PC-3 (cell line): ENCODE results near the gene LSMEM2. TPM values are rescaled to one million over a fixed set of nuclear protein-coding genes. Genes with fewer than 3 reads are reported as not detected.
A peak's percentile ranks its signal among the peaks of the same experiment; 100 is the strongest.

Source experiments
- ATAC-seq: fragments of 200-7000 bp; cut with Tn5 transposase; 2 replicates; pipeline ENCODE4 v1.9.1; 2020; ENCODE audit warnings: mild to moderate bottlenecking, moderate library complexity
- BruUV-seq: library from RNA; stranded (reverse); fragments of 400-500 nt; replicated peaks from 2 replicates; lab custom pipeline; 2021; lab: Mats Ljungman, UMichigan
- CTCF ChIA-PET: fragments of 300-600 bp; sonication (Branson Sonifier 250); formaldehyde crosslinking; loops from one replicate; lab custom pipeline; 2022; ENCODE audit warnings: antibody characterized with exemption; lab: Charles Lee
- POLR2A ChIA-PET: fragments of 300-600 bp; sonication (Branson Sonifier 250); formaldehyde crosslinking; loops from one replicate; lab custom pipeline; 2022; ENCODE audit warnings: antibody characterized with exemption; ENCODE audit not compliant: unreplicated experiment; lab: Charles Lee
- DNase-seq: peaks from one replicate; pipeline ENCODE4 v3.0.0-alpha.2; 2015
- H2AFZ ChIP-seq: fragments of 300-600 bp; sonication (generic); 2 replicates; pipeline ENCODE4 v1.6.0; 2016; ENCODE audit warnings: antibody characterized with exemption, low read length
- H3F3A ChIP-seq: fragments of 300-600 bp; sonication (generic); one replicate; pipeline ENCODE4 v1.6.0; 2017; ENCODE audit warnings: antibody characterized with exemption, low read length, control low read depth, mild to moderate bottlenecking; ENCODE audit not compliant: unreplicated experiment
- H3K27ac ChIP-seq: fragments of 300-600 bp; sonication (generic); 2 replicates; pipeline ENCODE4 v1.5.1; 2016; ENCODE audit warnings: mild to moderate bottlenecking, low read length
- H3K27me3 ChIP-seq: fragments of 300-600 bp; sonication (generic); 2 replicates; pipeline ENCODE4 v1.6.1; 2016; ENCODE audit warnings: low read length, mixed read lengths
- H3K36me3 ChIP-seq: fragments of 300-600 bp; sonication (generic); 2 replicates; pipeline ENCODE4 v1.6.1; 2016; ENCODE audit warnings: low read depth, mixed run types, low read length, mixed read lengths
- H3K4me1 ChIP-seq: fragments of 300-600 bp; sonication (generic); 2 replicates; pipeline ENCODE4 v1.5.1; 2016; ENCODE audit warnings: low read length; ENCODE audit not compliant: insufficient read depth
- H3K4me2 ChIP-seq: fragments of 300-600 bp; sonication (generic); 2 replicates; pipeline ENCODE4 v1.6.0; 2016; ENCODE audit warnings: low read length
- H3K4me3 ChIP-seq: fragments of 300-600 bp; sonication (generic); 2 replicates; pipeline ENCODE4 v1.5.1; 2016; ENCODE audit warnings: mild to moderate bottlenecking, low read length, mixed read lengths
- H3K79me2 ChIP-seq: fragments of 300-600 bp; sonication (generic); 2 replicates; pipeline ENCODE4 v1.6.1; 2017; ENCODE audit warnings: low read length, mixed read lengths
- H3K9ac ChIP-seq: fragments of 300-600 bp; sonication (generic); 2 replicates; pipeline ENCODE4 v1.6.0; 2016; ENCODE audit warnings: mild to moderate bottlenecking, low read length
- H3K9me2 ChIP-seq: fragments of 300-600 bp; sonication (generic); replicated peaks from 2 replicates; pipeline ENCODE4 v1.6.1; 2016; ENCODE audit warnings: mixed run types, low read length, mixed read lengths
- H3K9me3 ChIP-seq: fragments of 300-600 bp; sonication (generic); 2 replicates; pipeline ENCODE4 v1.6.1; 2016; ENCODE audit warnings: low read length, mixed read lengths
- H4K20me1 ChIP-seq: fragments of 300-600 bp; sonication (generic); 2 replicates; pipeline ENCODE4 v1.6.1; 2016; ENCODE audit warnings: low read length, mixed read lengths
- EZH2 ChIP-seq: fragments of 300-600 bp; sonication (generic); IDR thresholded peaks from one replicate; pipeline ENCODE4 v1.6.1; 2017; ENCODE audit warnings: antibody characterized with exemption, mild to moderate bottlenecking, low read length; ENCODE audit not compliant: unreplicated experiment
- EZH2phosphoT487 ChIP-seq: fragments of 300-600 bp; sonication (generic); IDR thresholded peaks from 2 replicates; pipeline ENCODE4 v1.6.1; 2018; ENCODE audit warnings: mild to moderate bottlenecking, antibody characterized with exemption, low read length, borderline replicate concordance
- intact Hi-C: fragments of 100-400 bp; cut with micrococcal nuclease; formaldehyde crosslinking; loops from 2 replicates; pipeline ENCODE4 v1.9.0; 2023
- total RNA-seq: library from RNA; depleted of rRNA; stranded (reverse); fragments of >200 nt; gene quantifications from 2 replicates; pipeline ENCODE4 v1.2.3, GENCODE V29; 2014
- TF ChIP-seq, protein P1 (sequence below): fragments of 300-600 bp; sonication (generic); conservative IDR thresholded peaks from 2 replicates; pipeline ENCODE4 v1.5.1; 2017; ENCODE audit warnings: antibody characterized with exemption, low read depth, mild to moderate bottlenecking, low read length

LSMEM2 gene
- total RNA-seq, 1 experiment from 2014 or later: not detected

DNA sequence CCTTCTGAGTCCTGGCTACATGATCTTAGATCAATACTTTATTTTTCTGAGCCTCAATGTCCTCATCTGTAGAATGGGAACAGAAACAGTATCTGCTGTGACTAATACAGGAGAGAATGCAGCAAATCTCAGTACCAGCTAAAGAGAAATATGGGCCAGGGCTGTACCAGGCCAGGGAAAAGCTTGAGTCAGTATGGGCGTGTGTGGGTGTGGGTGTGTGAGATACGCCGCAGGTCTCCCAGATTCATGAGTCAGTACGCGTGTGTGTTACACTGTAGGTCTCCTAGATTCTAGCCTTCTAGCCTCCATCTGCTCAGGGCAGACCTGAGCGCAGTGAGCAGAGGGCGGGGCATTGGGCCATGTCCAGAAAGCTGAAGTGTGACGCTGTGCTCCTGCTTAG lies 27.7 kb upstream of the LSMEM2 start:
- Histone ChIP-seq H3F3A (peaks cover 5% of the 10 kb centered on the region), H3K9ac (no peak overlapping the region), H3K79me2 (peaks cover 67% of the 10 kb centered on the region), H3K9me2 (no peaks in the 10 kb centered on the region), H4K20me1 (0 out of 2 replicates have a peak, but pooled peaks cover 7% of the 10 kb centered on the region), H2AFZ (no peak overlapping the region), H3K4me1 (peaks cover 50% of the 10 kb centered on the region), H3K4me2 (peak overlapping the region; percentile 12; the same call in 1 of the 2 replicates), H3K9me3 (no peaks in the 10 kb centered on the region), H3K27me3 (no peaks in the 10 kb centered on the region), H3K36me3 (peaks cover 5% of the 10 kb centered on the region; the same call in 1 of the 2 replicates), H3K4me3 (no peak overlapping the region), H3K27ac (peak overlapping the region; percentile 58)
- BruUV-seq: no TSS peak
- intact Hi-C loops: no loop called here
- ATAC-seq (peak; percentile 78), DNase-seq (peak; percentile 96)
- ChIA-PET POLR2A (no interaction called here), CTCF (interaction anchor here (0.6 to 1.4 kb wide), 4 partner anchors 9 to 57 kb away, joined by 3 to 4 read pairs (median 4); partner anchors contain the start of gene GNAI2)
- no peak for TF ChIP-seq EZH2phosphoT487
- TF ChIP-seq, protein P1, sequence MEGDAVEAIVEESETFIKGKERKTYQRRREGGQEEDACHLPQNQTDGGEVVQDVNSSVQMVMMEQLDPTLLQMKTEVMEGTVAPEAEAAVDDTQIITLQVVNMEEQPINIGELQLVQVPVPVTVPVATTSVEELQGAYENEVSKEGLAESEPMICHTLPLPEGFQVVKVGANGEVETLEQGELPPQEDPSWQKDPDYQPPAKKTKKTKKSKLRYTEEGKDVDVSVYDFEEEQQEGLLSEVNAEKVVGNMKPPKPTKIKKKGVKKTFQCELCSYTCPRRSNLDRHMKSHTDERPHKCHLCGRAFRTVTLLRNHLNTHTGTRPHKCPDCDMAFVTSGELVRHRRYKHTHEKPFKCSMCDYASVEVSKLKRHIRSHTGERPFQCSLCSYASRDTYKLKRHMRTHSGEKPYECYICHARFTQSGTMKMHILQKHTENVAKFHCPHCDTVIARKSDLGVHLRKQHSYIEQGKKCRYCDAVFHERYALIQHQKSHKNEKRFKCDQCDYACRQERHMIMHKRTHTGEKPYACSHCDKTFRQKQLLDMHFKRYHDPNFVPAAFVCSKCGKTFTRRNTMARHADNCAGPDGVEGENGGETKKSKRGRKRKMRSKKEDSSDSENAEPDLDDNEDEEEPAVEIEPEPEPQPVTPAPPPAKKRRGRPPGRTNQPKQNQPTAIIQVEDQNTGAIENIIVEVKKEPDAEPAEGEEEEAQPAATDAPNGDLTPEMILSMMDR: no peak
- TF ChIP-seq EZH2: no peak

DNA sequence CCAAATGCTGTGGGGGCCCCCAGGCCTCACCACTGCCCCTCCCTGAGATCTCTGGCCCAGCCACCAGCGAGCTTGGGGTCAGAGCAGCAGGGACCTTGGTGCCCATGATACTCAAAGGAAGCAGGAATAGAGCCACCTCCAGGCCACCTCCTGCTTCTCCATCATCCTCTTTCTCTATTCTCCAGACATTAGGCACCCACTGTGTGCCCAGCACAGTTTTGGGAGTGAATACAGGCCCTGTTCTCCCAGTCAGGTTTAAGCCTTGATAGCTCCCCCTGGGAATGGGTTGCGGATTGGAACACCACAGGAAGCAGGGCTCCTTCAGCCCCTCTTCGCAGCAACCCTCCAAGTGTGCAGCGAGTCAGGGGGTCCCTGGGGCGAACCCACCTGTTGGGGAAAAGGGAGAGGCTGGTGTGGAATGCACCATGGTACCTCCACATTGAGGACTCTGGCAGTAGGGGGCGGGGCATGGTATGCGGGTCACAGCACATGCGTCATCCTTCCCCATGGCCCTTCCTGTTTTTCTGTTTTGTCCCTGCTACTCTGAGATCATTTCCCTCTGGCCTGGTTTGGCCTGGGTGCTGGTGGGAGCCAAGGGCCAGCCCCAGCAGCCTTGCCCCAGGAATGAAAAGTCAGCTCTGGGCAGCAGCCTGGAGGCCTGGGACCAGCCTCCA lies 24.2 kb upstream of the LSMEM2 start:
- POLR2A ChIA-PET: no interaction called here
- Histone ChIP-seq H3K36me3 (peaks cover 19% of the 10 kb centered on the region), H2AFZ (no peak overlapping the region), H4K20me1 (0 out of 2 replicates have a peak, but pooled peaks cover 7% of the 10 kb centered on the region), H3K27ac (no peak overlapping the region), H3K27me3 (no peaks in the 10 kb centered on the region), H3K9me3 (no peaks in the 10 kb centered on the region), H3K79me2 (peaks cover 33% of the 10 kb centered on the region), H3F3A (no peaks in the 10 kb centered on the region), H3K4me1 (peaks cover 19% of the 10 kb centered on the region), H3K9ac (no peak overlapping the region), H3K4me3 (no peak overlapping the region), H3K9me2 (no peaks in the 10 kb centered on the region), H3K4me2 (no peak overlapping the region)
- no peak for TF ChIP-seq EZH2
- TF ChIP-seq, protein P1: no peak
- TF ChIP-seq EZH2phosphoT487: no peak
- BruUV-seq: no TSS peak
- no peak for DNase-seq
- intact Hi-C loops: no loop called here
- ATAC-seq: no peak
- CTCF ChIA-PET: no interaction called here

DNA sequence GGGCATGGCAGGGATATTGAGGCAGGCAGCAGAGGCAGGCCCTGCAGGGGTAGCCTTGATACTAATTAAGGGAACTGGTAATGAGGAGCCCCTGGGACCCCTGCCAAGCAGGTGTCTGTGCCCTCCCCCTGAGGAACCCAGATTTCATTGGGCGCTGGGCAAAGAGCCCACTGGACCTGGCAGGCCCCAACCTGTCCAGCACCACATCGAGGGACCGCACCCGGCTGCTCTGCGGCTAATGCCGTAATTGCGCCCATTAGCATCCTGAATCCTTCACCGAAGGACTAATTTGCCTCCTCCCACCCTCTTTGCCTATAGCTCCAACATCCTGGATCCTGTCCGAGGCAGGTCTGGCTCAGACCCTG lies 23.7 kb upstream of the LSMEM2 start:
- H3K27ac ChIP-seq: no peak overlapping the region

More for the DNA sequence above, 23.7 kb upstream of the LSMEM2 start:
- Histone ChIP-seq H3K79me2 (peaks cover 28% of the 10 kb centered on the region), H4K20me1 (0 out of 2 replicates have a peak, but pooled peaks cover 7% of the 10 kb centered on the region), H3K9me2 (no peaks in the 10 kb centered on the region), H3K27me3 (no peaks in the 10 kb centered on the region), H3K4me1 (peaks cover 14% of the 10 kb centered on the region), H3K9me3 (no peaks in the 10 kb centered on the region), H3K4me2 (no peak overlapping the region), H3K9ac (no peak overlapping the region), H2AFZ (no peak overlapping the region), H3K36me3 (peaks cover 19% of the 10 kb centered on the region), H3F3A (no peaks in the 10 kb centered on the region), H3K4me3 (no peak overlapping the region)
- DNase-seq: no peak
- intact Hi-C loops: no loop called here
- POLR2A ChIA-PET: no interaction called here
- ATAC-seq: no peak
- CTCF ChIA-PET: no interaction called here
- TF ChIP-seq, protein P1: no peak
- TF ChIP-seq EZH2phosphoT487 (no peak), EZH2 (no peak)
- BruUV-seq: no TSS peak
